K562 (cell line): ENCODE measurements around the gene KLK14. TPM values are rescaled to one million over a fixed set of nuclear protein-coding genes. Genes with fewer than 3 reads are reported as not detected.

Source experiments
- ARID2 ChIP-seq: fragments of 450-650 bp; IDR thresholded peaks from 2 replicates; pipeline ENCODE4 v1.6.1; 2017; ENCODE audit warnings: antibody characterized with exemption, mild to moderate bottlenecking
- ATF7 ChIP-seq: fragments of 450-650 bp; IDR thresholded peaks from 2 replicates; pipeline ENCODE4 v1.7.1; 2014; ENCODE audit warnings: mild to moderate bottlenecking, moderate library complexity
- CBFA2T3 ChIP-seq: fragments of 450-650 bp; IDR thresholded peaks from 2 replicates; pipeline ENCODE4 v1.6.1; 2017
- GMEB1 ChIP-seq: fragments of 250-450 bp; sonication (Bioruptor Pico); IDR thresholded peaks from 2 replicates; pipeline ENCODE4 v1.4.0; 2020; ENCODE audit warnings: mild to moderate bottlenecking
- HEY1 ChIP-seq: fragments of 250-450 bp; sonication (Bioruptor Pico); IDR thresholded peaks from 2 replicates; pipeline ENCODE4 v1.5.0; 2020; ENCODE audit warnings: mild to moderate bottlenecking, moderate library complexity, borderline replicate concordance
- HNRNPK ChIP-seq: fragments of 200-400 bp; formaldehyde crosslinking; IDR thresholded peaks from one replicate; pipeline ENCODE4 v1.6.1; 2018; ENCODE audit warnings: mild to moderate bottlenecking, low read depth, low read length; ENCODE audit not compliant: poor library complexity, severe bottlenecking
- KLF13 ChIP-seq: fragments of 450-650 bp; IDR thresholded peaks from 2 replicates; pipeline ENCODE4 v1.6.1; 2016; ENCODE audit warnings: missing genetic modification characterization, low read depth, mild to moderate bottlenecking, missing compliant biosample characterization, moderate library complexity, borderline replicate concordance
- KLF16 ChIP-seq: IDR thresholded peaks from 2 replicates; pipeline ENCODE4 v1.6.1; 2016; ENCODE audit warnings: antibody characterized with exemption
- RBBP5 ChIP-seq: fragments of 200-600 bp; sonication (generic); IDR thresholded peaks from 2 replicates; pipeline ENCODE4 v1.6.1; 2012; ENCODE audit warnings: borderline replicate concordance, mild to moderate bottlenecking, low read length, control low read depth, inconsistent platforms; ENCODE audit not compliant: insufficient read depth, poor library complexity, severe bottlenecking
- RUNX1 ChIP-seq: sonication (generic); IDR thresholded peaks from 2 replicates; pipeline ENCODE4 v1.6.1; 2016; ENCODE audit warnings: antibody characterized with exemption, low read depth
- ZC3H8 ChIP-seq: fragments of 450-650 bp; IDR thresholded peaks from 2 replicates; pipeline ENCODE4 v1.6.1; 2017
- ZFP36 ChIP-seq: fragments of 150-350 bp; IDR thresholded peaks from 2 replicates; pipeline ENCODE4 v1.6.1; 2018; ENCODE audit warnings: low read length, low read depth; ENCODE audit not compliant: partially characterized antibody
- ZNF23 ChIP-seq: fragments of 250-450 bp; sonication (Bioruptor Pico); IDR thresholded peaks from 2 replicates; pipeline ENCODE4 v1.4.0; 2020; ENCODE audit warnings: mild to moderate bottlenecking
- ZNF24 ChIP-seq: fragments of 450-650 bp; IDR thresholded peaks from 2 replicates; pipeline ENCODE4 v1.6.1; 2016
- ZNF324 ChIP-seq: fragments of 250-450 bp; sonication (Bioruptor Pico); IDR thresholded peaks from 2 replicates; pipeline ENCODE4 v1.4.0; 2020; ENCODE audit warnings: mild to moderate bottlenecking
- ZNF586 ChIP-seq: fragments of 450-650 bp; formaldehyde crosslinking; conservative IDR thresholded peaks from 2 replicates; pipeline ENCODE4 v1.4.0; 2020; ENCODE audit warnings: mild to moderate bottlenecking, moderate library complexity
- ZSCAN29 ChIP-seq: fragments of 450-650 bp; IDR thresholded peaks from 2 replicates; pipeline ENCODE4 v1.6.1; 2017
- polyA plus RNA-seq, 8 experiments: library from polyadenylated mRNA; depleted of rRNA in 4 of 8; stranded (reverse) in 5 of 8; unstranded in 3 of 8; fragments of >200 nt; fragmentation: Nextera tagmentation in 2 of 8; fragmentation: Illumina TruSeq in 1 of 8; extraction: Ambion mirVana in 2 of 8; extraction: Trizol in 1 of 8; gene quantifications; 2 replicates each; pipeline versions ENCODE4 v1.2.1 to v1.2.3, GENCODE V29; 2011 to 2014; ENCODE audit warnings: inconsistent platforms in 1 of 8, missing spikeins in 1 of 8
- total RNA-seq, 7 experiments: library from RNA; depleted of rRNA in 6 of 7; stranded (reverse); fragments of >200 nt in 6 of 7; fragmentation: Illumina TruSeq in 2 of 7; extraction: Trizol in 2 of 7; gene quantifications; 2 replicates each; pipeline versions ENCODE4 v1.2.1 to v1.2.3, GENCODE V29; 2011 to 2021; ENCODE audit warnings: low replicate concordance in 1 of 7
- TF ChIP-seq, protein P1 (sequence below): fragments of 250-450 bp; sonication (Bioruptor Pico); IDR thresholded peaks from 2 replicates; pipeline ENCODE4 v1.4.0; 2020
- TF ChIP-seq, protein P2 (sequence below): sonication (generic); formaldehyde crosslinking; IDR thresholded peaks from 2 replicates; pipeline ENCODE4 v1.8.0; 2023; ENCODE audit warnings: mild to moderate bottlenecking, missing genetic modification reagents

Gene KLK14
- total and polyA plus RNA-seq, 9 of the 15 experiments (the other 6 are each of a cell fraction or from before 2014, with no cell fraction given), result not detected

GRCh38 chr19:51107406-51108065 lies 24.8 kb upstream of the KLK14 start (continued):
- TF ChIP-seq, protein P1, sequence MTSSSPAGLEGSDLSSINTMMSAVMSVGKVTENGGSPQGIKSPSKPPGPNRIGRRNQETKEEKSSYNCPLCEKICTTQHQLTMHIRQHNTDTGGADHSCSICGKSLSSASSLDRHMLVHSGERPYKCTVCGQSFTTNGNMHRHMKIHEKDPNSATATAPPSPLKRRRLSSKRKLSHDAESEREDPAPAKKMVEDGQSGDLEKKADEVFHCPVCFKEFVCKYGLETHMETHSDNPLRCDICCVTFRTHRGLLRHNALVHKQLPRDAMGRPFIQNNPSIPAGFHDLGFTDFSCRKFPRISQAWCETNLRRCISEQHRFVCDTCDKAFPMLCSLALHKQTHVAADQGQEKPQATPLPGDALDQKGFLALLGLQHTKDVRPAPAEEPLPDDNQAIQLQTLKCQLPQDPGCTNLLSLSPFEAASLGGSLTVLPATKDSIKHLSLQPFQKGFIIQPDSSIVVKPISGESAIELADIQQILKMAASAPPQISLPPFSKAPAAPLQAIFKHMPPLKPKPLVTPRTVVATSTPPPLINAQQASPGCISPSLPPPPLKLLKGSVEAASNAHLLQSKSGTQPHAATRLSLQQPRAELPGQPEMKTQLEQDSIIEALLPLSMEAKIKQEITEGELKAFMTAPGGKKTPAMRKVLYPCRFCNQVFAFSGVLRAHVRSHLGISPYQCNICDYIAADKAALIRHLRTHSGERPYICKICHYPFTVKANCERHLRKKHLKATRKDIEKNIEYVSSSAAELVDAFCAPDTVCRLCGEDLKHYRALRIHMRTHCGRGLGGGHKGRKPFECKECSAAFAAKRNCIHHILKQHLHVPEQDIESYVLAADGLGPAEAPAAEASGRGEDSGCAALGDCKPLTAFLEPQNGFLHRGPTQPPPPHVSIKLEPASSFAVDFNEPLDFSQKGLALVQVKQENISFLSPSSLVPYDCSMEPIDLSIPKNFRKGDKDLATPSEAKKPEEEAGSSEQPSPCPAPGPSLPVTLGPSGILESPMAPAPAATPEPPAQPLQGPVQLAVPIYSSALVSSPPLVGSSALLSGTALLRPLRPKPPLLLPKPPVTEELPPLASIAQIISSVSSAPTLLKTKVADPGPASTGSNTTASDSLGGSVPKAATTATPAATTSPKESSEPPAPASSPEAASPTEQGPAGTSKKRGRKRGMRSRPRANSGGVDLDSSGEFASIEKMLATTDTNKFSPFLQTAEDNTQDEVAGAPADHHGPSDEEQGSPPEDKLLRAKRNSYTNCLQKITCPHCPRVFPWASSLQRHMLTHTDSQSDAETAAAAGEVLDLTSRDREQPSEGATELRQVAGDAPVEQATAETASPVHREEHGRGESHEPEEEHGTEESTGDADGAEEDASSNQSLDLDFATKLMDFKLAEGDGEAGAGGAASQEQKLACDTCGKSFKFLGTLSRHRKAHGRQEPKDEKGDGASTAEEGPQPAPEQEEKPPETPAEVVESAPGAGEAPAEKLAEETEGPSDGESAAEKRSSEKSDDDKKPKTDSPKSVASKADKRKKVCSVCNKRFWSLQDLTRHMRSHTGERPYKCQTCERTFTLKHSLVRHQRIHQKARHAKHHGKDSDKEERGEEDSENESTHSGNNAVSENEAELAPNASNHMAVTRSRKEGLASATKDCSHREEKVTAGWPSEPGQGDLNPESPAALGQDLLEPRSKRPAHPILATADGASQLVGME (CRISPR knock-in tag), result 0 out of 2 replicates have a peak, but pooled peaks have one; percentile 30
- TF ChIP-seq GMEB1 (CRISPR knock-in tag) (no peak), ATF7 (no peak; the same call in 1 of the 2 replicates), ZC3H8 (no peak), ZNF324 (CRISPR knock-in tag) (no peak), RBBP5 (peak; percentile 44), ZNF586 (CRISPR knock-in tag) (no peak), KLF13 (tag) (no peak), ZSCAN29 (no peak), ZNF23 (CRISPR knock-in tag) (no peak), KLF16 (no peak), RUNX1 (no peak), CBFA2T3 (no peak), ZNF24 (no peak), HNRNPK (no peak), ZFP36 (no peak), ARID2 (no peak), HEY1 (no peak)
- TF ChIP-seq, protein P2, sequence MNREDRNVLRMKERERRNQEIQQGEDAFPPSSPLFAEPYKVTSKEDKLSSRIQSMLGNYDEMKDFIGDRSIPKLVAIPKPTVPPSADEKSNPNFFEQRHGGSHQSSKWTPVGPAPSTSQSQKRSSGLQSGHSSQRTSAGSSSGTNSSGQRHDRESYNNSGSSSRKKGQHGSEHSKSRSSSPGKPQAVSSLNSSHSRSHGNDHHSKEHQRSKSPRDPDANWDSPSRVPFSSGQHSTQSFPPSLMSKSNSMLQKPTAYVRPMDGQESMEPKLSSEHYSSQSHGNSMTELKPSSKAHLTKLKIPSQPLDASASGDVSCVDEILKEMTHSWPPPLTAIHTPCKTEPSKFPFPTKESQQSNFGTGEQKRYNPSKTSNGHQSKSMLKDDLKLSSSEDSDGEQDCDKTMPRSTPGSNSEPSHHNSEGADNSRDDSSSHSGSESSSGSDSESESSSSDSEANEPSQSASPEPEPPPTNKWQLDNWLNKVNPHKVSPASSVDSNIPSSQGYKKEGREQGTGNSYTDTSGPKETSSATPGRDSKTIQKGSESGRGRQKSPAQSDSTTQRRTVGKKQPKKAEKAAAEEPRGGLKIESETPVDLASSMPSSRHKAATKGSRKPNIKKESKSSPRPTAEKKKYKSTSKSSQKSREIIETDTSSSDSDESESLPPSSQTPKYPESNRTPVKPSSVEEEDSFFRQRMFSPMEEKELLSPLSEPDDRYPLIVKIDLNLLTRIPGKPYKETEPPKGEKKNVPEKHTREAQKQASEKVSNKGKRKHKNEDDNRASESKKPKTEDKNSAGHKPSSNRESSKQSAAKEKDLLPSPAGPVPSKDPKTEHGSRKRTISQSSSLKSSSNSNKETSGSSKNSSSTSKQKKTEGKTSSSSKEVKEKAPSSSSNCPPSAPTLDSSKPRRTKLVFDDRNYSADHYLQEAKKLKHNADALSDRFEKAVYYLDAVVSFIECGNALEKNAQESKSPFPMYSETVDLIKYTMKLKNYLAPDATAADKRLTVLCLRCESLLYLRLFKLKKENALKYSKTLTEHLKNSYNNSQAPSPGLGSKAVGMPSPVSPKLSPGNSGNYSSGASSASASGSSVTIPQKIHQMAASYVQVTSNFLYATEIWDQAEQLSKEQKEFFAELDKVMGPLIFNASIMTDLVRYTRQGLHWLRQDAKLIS (CRISPR knock-in tag), result no peak
